ENCODE measurements around the gene NTNG1.

DNA sequence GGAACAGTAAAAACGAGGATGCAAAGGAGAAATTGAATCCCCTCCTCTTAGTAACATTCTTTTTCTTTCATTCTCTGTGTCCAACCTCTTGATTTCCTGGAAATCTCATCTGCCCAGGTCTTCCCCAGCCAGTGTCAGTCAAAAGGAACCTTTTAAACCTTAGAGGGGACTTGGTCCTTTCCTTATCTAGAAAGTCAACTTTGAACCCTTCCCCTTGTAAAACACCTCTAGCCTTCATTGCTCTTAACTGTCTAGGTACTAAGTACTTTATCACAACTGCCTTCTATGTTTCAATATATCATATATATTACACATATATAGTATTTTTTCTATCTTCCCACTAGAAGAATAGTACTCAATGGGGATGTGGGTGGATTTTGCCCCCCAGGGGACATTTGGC is 282.1 kb downstream of the NTNG1 start:
- TF ChIP-seq, protein P1, sequence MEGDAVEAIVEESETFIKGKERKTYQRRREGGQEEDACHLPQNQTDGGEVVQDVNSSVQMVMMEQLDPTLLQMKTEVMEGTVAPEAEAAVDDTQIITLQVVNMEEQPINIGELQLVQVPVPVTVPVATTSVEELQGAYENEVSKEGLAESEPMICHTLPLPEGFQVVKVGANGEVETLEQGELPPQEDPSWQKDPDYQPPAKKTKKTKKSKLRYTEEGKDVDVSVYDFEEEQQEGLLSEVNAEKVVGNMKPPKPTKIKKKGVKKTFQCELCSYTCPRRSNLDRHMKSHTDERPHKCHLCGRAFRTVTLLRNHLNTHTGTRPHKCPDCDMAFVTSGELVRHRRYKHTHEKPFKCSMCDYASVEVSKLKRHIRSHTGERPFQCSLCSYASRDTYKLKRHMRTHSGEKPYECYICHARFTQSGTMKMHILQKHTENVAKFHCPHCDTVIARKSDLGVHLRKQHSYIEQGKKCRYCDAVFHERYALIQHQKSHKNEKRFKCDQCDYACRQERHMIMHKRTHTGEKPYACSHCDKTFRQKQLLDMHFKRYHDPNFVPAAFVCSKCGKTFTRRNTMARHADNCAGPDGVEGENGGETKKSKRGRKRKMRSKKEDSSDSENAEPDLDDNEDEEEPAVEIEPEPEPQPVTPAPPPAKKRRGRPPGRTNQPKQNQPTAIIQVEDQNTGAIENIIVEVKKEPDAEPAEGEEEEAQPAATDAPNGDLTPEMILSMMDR (IDR thresholded peaks at IDR 0.05; ENCODE audit: low read length) = no peak
- no peak for TF ChIP-seq EZH2phosphoT487 (IDR thresholded peaks at IDR 0.05; ENCODE audit: low read length)

All from MM.1S (cell line).